ENCODE measurements around the gene CHL1. TPM values are rescaled to one million over a fixed set of nuclear protein-coding genes. Genes with fewer than 3 reads are reported as not detected.

CHL1 gene
- total RNA-seq, 4 donors from 2014 or later: 1.6 to 61.1 (median 5.3) TPM

DNA sequence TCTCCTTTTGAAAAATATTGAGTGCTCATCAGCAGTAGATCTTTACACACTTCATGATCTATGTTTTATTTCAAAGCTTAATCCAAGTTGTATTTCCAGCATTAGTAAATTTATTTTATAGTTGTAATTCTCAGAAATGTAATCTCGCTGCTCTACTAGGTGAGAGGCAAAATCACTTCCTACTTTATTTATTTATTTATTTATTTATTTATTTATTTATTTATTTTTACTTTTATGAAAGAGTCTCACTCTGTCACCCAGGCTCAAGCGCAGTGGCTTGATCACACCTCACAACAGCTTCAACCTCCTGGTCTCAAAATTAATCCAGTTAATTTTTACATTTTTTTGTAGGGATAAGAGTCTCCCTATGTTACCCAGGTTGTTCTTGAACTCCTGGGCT lies 127.9 kb downstream of the CHL1 start:
- H3K4me3 ChIP-seq: no peak overlapping the region
- TF ChIP-seq POLR2A (IDR thresholded peaks at IDR 0.05): no peak
- TF ChIP-seq, protein P1, sequence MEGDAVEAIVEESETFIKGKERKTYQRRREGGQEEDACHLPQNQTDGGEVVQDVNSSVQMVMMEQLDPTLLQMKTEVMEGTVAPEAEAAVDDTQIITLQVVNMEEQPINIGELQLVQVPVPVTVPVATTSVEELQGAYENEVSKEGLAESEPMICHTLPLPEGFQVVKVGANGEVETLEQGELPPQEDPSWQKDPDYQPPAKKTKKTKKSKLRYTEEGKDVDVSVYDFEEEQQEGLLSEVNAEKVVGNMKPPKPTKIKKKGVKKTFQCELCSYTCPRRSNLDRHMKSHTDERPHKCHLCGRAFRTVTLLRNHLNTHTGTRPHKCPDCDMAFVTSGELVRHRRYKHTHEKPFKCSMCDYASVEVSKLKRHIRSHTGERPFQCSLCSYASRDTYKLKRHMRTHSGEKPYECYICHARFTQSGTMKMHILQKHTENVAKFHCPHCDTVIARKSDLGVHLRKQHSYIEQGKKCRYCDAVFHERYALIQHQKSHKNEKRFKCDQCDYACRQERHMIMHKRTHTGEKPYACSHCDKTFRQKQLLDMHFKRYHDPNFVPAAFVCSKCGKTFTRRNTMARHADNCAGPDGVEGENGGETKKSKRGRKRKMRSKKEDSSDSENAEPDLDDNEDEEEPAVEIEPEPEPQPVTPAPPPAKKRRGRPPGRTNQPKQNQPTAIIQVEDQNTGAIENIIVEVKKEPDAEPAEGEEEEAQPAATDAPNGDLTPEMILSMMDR (IDR thresholded peaks at IDR 0.05): no peak

DNA sequence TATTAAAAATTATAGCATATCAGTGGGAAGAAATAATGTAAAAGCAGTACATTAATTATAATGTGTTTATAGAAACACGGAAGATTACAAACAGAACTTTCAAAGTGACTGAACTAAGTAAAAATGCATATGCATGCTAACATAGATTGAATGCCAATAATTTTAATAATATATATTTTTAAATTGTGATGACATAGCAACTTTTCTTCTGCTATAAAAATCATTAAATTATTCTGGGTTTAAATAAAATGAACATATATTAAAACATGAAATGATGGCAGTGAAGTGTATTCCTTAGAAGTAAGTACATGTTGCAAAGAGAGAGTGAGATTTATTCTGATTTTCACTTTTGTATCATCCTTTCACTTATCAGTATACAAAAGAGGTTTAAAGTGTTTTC lies 128.9 kb downstream of the CHL1 start:
- Histone ChIP-seq H3K36me3 (no peaks in the 10 kb centered on the region), H3K27ac (no peak overlapping the region), H3K4me3 (no peak overlapping the region), H3K4me1 (no peaks in the 10 kb centered on the region), H3K27me3 (no peaks in the 10 kb centered on the region), H3K9me3 (no peaks in the 10 kb centered on the region)
- no peak for DNase-seq
- no peak for TF ChIP-seq POLR2A (IDR thresholded peaks at IDR 0.05)
- TF ChIP-seq, protein P1 (IDR thresholded peaks at IDR 0.05): no peak

More for the DNA sequence above, 127.9 kb downstream of the CHL1 start:
- no peak for DNase-seq
- H3K27me3 ChIP-seq: no peaks in the 10 kb centered on the region
- no peaks in the 10 kb centered on the region for H3K9me3 ChIP-seq
- no peak overlapping the region for H3K27ac ChIP-seq
- H3K4me1 ChIP-seq: no peaks in the 10 kb centered on the region
- no peaks in the 10 kb centered on the region for H3K36me3 ChIP-seq

DNA sequence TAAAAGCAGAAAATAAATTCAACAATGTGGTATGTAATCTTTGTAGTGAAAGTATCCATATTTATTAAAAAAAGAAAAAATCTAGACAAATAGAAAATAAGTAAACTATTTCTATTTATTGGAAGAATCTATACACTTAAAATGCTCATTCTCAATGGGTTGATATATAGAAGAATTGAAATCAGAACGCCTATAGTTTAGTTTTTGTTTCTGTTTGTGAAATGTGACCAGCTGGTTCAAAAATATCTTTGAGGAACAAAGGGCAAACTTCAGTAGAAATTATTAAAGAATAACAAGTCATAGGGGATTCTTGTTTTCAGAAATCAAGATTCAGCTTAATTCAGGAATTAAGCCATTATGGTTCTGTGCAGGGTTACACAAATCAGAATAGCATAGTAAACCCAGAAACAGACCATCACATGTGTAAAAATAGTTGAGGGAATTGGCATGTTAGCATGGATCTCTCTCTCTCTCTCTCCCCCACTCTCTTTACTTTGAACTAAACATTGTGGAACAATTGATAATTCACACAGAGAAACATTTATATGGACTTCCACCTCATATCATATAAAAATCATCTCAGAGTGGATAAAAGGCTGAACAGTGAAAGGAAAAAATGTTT lies 134.0 kb downstream of the CHL1 start:
- DNase-seq: no peak

DNA sequence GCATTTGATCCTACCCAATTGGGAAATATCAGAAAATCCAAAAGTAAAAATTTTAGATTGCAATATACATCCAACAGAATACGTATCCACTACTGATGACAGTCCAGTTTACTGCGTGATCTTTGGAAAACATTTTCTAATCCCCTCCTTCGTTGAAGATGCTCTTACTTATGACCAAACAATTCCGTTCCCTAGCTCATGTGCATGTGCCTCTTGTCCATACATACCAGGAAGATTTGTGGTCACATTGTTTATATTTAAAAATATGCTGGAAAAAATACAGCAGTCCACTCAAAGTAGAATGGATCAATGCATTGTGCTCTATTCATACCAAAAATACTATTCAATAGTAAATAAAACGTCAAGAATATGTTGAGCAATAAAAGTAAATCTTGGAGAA lies 135.3 kb downstream of the CHL1 start:
- Histone ChIP-seq H3K4me1 (no peaks in the 10 kb centered on the region), H3K36me3 (no peaks in the 10 kb centered on the region), H3K9me3 (no peaks in the 10 kb centered on the region), H3K4me3 (no peak overlapping the region), H3K27me3 (no peaks in the 10 kb centered on the region), H3K27ac (no peak overlapping the region)
- TF ChIP-seq, protein P1 (IDR thresholded peaks at IDR 0.05): no peak
- no peak for TF ChIP-seq POLR2A (IDR thresholded peaks at IDR 0.05)
- DNase-seq: no peak

More for the DNA sequence above, 134.0 kb downstream of the CHL1 start:
- Histone ChIP-seq H3K27ac (no peak overlapping the region), H3K4me3 (no peak overlapping the region), H3K4me1 (no peaks in the 10 kb centered on the region), H3K9me3 (no peaks in the 10 kb centered on the region), H3K27me3 (no peaks in the 10 kb centered on the region), H3K36me3 (no peaks in the 10 kb centered on the region)
- no peak for TF ChIP-seq POLR2A (IDR thresholded peaks at IDR 0.05)
- TF ChIP-seq, protein P1 (IDR thresholded peaks at IDR 0.05): no peak

DNA sequence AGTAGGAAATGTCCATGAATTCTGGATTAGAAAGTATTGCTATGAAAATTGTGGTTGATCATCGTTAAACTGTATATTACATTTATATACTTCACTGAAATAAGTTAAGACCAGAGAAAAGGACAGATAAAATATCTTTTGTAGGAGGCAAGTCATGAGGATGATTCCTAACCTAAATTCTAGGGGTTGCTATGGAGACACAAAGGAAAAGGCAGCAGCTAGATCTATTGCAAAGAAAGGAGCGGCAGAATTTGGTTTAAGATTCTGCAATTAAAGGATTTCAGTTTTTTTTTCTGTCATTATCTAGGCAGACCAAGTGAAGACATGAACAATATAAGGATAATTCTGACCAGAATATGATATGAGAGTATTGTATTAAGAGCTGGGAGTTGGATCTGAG lies 136.1 kb downstream of the CHL1 start:
- no peak for DNase-seq
- Histone ChIP-seq H3K9me3 (no peaks in the 10 kb centered on the region), H3K27ac (no peak overlapping the region), H3K36me3 (no peaks in the 10 kb centered on the region), H3K27me3 (no peaks in the 10 kb centered on the region), H3K4me1 (no peaks in the 10 kb centered on the region), H3K4me3 (no peak overlapping the region)
- TF ChIP-seq, protein P1 (IDR thresholded peaks at IDR 0.05): no peak
- TF ChIP-seq POLR2A (IDR thresholded peaks at IDR 0.05): no peak

DNA sequence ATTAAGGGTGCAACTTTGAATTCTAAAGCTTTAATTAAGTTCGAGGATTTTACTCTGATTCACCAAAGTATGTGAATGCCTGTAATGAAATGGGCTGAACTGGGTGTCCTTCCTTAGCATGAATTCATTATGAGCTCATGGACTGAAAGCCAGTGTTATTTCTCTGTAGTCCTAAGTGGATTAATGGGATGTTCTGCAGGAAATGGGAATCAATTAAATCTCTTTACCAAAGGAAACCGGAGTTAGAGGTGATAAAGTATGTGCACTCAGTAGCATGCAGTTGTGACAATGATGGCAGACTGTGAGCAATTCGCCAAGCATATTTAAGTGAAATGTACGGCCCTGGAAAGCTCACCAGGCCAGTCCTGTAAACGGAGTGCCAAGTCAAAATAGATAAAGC lies 138.7 kb downstream of the CHL1 start:
- TF ChIP-seq, protein P1 (IDR thresholded peaks at IDR 0.05): no peak
- no peak for TF ChIP-seq POLR2A (IDR thresholded peaks at IDR 0.05)
- Histone ChIP-seq H3K27ac (no peak overlapping the region), H3K4me1 (no peaks in the 10 kb centered on the region), H3K27me3 (no peaks in the 10 kb centered on the region), H3K9me3 (no peaks in the 10 kb centered on the region), H3K36me3 (no peaks in the 10 kb centered on the region), H3K4me3 (no peak overlapping the region)
- DNase-seq: no peak

Measured in Peyer's patch (tissue), 4 donors.